Measurements from ENCODE around the gene UGT1A7. TPM values are rescaled to one million over a fixed set of nuclear protein-coding genes. Genes with fewer than 3 reads are reported as not detected.

UGT1A7 gene
- total and polyA plus RNA-seq, 9 of the 15 experiments (the other 6 are each of a cell fraction or from before 2014, with no cell fraction given) = not detected

DNA sequence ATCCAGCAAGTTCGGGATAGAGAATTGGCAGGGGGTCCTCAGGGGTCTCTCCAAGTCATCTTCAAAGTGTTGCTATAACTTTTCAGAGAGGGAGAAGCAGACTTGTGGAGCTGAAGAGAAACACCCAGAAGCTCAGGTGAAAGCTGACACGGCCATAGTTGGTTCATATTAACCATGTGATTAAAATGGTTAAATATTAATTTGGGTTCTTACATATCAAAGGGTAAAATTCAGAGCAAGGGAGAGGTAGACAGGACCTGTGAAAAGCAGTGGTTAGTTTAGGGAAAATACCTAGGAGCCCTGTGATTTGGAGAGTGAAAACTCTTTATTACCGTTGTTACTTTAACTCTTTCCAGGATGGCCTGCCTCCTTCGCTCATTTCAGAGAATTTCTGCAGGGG is 10.9 kb downstream of the UGT1A7 start, which contains the start of gene UGT1A6:
UGT1A6 (plus strand) TSS at position 243 of the 400 bp plus-strand sequence; CDS start at position 358, 115 bp downstream.
- FAIRE-seq = no peak
- no TSS peak for BruUV-seq (replicated peaks)
- DNase-seq (ENCODE audit: extremely low read depth in 1 of 4, low spot score in 3 of 4) = no peak
- no peak within 1 kb of the TSS for H3K9ac ChIP-seq (ENCODE audit: insufficient read depth in 1 of 2, low read depth in 2 of 2, low read length in 2 of 2)
- no peak for ATAC-seq
- H4K20me1 ChIP-seq (replicated peaks; ENCODE audit: control insufficient read depth, insufficient read depth, low read length) = no peaks in the 10 kb centered on the region
- POLR2A ChIA-PET = interaction anchor here (0.7 kb wide), 1 partner anchor 19 kb away, joined by 3 read pairs; no protein-coding TSS in a partner anchor
- no peaks in the 10 kb centered on the region for H3K9me3 ChIP-seq (replicated peaks; ENCODE audit: control insufficient read depth, insufficient read depth, low read depth, low read length)
- no peak within 1 kb of the TSS for H2AFZ ChIP-seq (ENCODE audit: low read depth, low read length)
- no peaks in the 10 kb centered on the region for H3K36me3 ChIP-seq (ENCODE audit: control insufficient read depth, insufficient read depth, low read length)
- no peaks in the 10 kb centered on the region for H3K4me1 ChIP-seq (replicated peaks in 1 of 2; ENCODE audit: control insufficient read depth in 2 of 2, insufficient read depth in 2 of 2, low read length in 2 of 2)
- no peaks in the 10 kb centered on the region for H3K79me2 ChIP-seq (ENCODE audit: control insufficient read depth, insufficient read depth, low read length)
- in situ Hi-C loops (cut with MboI) (no loop called here), intact Hi-C loops (cut with micrococcal nuclease) (no loop called here)
- 9% methylated on average over 4 of the region's 4 CpGs for WGBS (ENCODE audit: insufficient coverage, low coverage, missing lambda C conversion rate)
- no peaks in the 10 kb centered on the region for H3K9me1 ChIP-seq (ENCODE audit: control insufficient read depth, insufficient read depth, low read length)
- no peak within 1 kb of the TSS for H3K4me2 ChIP-seq (ENCODE audit: insufficient read depth, low read length)
- no peak within 1 kb of the TSS for H3K27ac ChIP-seq (ENCODE audit: extremely low read depth, low read depth, low read length)
- peaks cover 0 to 8% of the 10 kb centered on the region in 2 experiments; a peak in 3 of 5 replicates for H3K27me3 ChIP-seq (ENCODE audit: control insufficient read depth in 2 of 2, insufficient read depth in 2 of 2, low read length in 2 of 2)
- CTCF ChIA-PET (ENCODE audit: low intra/inter-chr PET ratio) = no interaction called here
- no peak within 1 kb of the TSS for H3K4me3 ChIP-seq
- TF ChIP-seq YY1 (IDR thresholded peaks at IDR 0.05; ENCODE audit: borderline replicate concordance in 1 of 3, control insufficient read depth in 1 of 3, extremely low read depth in 1 of 3, insufficient read depth in 3 of 3, insufficient read length in 1 of 3, insufficient replicate concordance in 2 of 3, low read depth in 1 of 3, low read length in 2 of 3) = no peak
- no peak for TF ChIP-seq HMG20A (CRISPR knock-in tag; conservative IDR thresholded peaks at IDR 0.05)
- no peak for TF ChIP-seq MYNN (IDR thresholded peaks at IDR 0.05)
- no peak for TF ChIP-seq MYNN (CRISPR knock-in tag; IDR thresholded peaks at IDR 0.05)
- TF ChIP-seq, protein P1, sequence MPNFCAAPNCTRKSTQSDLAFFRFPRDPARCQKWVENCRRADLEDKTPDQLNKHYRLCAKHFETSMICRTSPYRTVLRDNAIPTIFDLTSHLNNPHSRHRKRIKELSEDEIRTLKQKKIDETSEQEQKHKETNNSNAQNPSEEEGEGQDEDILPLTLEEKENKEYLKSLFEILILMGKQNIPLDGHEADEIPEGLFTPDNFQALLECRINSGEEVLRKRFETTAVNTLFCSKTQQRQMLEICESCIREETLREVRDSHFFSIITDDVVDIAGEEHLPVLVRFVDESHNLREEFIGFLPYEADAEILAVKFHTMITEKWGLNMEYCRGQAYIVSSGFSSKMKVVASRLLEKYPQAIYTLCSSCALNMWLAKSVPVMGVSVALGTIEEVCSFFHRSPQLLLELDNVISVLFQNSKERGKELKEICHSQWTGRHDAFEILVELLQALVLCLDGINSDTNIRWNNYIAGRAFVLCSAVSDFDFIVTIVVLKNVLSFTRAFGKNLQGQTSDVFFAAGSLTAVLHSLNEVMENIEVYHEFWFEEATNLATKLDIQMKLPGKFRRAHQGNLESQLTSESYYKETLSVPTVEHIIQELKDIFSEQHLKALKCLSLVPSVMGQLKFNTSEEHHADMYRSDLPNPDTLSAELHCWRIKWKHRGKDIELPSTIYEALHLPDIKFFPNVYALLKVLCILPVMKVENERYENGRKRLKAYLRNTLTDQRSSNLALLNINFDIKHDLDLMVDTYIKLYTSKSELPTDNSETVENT (CRISPR knock-in tag; IDR thresholded peaks at IDR 0.05) = no peak
- TF ChIP-seq ZNF644 (tag; IDR thresholded peaks at IDR 0.05; ENCODE audit: low read depth) = no peak
- TF ChIP-seq, protein P2, sequence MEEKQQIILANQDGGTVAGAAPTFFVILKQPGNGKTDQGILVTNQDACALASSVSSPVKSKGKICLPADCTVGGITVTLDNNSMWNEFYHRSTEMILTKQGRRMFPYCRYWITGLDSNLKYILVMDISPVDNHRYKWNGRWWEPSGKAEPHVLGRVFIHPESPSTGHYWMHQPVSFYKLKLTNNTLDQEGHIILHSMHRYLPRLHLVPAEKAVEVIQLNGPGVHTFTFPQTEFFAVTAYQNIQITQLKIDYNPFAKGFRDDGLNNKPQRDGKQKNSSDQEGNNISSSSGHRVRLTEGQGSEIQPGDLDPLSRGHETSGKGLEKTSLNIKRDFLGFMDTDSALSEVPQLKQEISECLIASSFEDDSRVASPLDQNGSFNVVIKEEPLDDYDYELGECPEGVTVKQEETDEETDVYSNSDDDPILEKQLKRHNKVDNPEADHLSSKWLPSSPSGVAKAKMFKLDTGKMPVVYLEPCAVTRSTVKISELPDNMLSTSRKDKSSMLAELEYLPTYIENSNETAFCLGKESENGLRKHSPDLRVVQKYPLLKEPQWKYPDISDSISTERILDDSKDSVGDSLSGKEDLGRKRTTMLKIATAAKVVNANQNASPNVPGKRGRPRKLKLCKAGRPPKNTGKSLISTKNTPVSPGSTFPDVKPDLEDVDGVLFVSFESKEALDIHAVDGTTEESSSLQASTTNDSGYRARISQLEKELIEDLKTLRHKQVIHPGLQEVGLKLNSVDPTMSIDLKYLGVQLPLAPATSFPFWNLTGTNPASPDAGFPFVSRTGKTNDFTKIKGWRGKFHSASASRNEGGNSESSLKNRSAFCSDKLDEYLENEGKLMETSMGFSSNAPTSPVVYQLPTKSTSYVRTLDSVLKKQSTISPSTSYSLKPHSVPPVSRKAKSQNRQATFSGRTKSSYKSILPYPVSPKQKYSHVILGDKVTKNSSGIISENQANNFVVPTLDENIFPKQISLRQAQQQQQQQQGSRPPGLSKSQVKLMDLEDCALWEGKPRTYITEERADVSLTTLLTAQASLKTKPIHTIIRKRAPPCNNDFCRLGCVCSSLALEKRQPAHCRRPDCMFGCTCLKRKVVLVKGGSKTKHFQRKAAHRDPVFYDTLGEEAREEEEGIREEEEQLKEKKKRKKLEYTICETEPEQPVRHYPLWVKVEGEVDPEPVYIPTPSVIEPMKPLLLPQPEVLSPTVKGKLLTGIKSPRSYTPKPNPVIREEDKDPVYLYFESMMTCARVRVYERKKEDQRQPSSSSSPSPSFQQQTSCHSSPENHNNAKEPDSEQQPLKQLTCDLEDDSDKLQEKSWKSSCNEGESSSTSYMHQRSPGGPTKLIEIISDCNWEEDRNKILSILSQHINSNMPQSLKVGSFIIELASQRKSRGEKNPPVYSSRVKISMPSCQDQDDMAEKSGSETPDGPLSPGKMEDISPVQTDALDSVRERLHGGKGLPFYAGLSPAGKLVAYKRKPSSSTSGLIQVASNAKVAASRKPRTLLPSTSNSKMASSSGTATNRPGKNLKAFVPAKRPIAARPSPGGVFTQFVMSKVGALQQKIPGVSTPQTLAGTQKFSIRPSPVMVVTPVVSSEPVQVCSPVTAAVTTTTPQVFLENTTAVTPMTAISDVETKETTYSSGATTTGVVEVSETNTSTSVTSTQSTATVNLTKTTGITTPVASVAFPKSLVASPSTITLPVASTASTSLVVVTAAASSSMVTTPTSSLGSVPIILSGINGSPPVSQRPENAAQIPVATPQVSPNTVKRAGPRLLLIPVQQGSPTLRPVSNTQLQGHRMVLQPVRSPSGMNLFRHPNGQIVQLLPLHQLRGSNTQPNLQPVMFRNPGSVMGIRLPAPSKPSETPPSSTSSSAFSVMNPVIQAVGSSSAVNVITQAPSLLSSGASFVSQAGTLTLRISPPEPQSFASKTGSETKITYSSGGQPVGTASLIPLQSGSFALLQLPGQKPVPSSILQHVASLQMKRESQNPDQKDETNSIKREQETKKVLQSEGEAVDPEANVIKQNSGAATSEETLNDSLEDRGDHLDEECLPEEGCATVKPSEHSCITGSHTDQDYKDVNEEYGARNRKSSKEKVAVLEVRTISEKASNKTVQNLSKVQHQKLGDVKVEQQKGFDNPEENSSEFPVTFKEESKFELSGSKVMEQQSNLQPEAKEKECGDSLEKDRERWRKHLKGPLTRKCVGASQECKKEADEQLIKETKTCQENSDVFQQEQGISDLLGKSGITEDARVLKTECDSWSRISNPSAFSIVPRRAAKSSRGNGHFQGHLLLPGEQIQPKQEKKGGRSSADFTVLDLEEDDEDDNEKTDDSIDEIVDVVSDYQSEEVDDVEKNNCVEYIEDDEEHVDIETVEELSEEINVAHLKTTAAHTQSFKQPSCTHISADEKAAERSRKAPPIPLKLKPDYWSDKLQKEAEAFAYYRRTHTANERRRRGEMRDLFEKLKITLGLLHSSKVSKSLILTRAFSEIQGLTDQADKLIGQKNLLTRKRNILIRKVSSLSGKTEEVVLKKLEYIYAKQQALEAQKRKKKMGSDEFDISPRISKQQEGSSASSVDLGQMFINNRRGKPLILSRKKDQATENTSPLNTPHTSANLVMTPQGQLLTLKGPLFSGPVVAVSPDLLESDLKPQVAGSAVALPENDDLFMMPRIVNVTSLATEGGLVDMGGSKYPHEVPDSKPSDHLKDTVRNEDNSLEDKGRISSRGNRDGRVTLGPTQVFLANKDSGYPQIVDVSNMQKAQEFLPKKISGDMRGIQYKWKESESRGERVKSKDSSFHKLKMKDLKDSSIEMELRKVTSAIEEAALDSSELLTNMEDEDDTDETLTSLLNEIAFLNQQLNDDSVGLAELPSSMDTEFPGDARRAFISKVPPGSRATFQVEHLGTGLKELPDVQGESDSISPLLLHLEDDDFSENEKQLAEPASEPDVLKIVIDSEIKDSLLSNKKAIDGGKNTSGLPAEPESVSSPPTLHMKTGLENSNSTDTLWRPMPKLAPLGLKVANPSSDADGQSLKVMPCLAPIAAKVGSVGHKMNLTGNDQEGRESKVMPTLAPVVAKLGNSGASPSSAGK (IDR thresholded peaks at IDR 0.05) = no peak
- TF ChIP-seq ZC3H11A (IDR thresholded peaks at IDR 0.05; ENCODE audit: low read depth, low read length) = no peak
- no peak for TF ChIP-seq POLR3G (IDR thresholded peaks at IDR 0.05; ENCODE audit: extremely low read depth, insufficient read length, insufficient replicate concordance)
